HG03342 (cell line): Measurements from ENCODE around the gene TMEM125.

Experiments
- ATAC-seq: cut with Tn5 transposase; IDR thresholded peaks from one replicate; pipeline ENCODE4 v1.9.1; 2021; ENCODE audit warnings: mild to moderate bottlenecking, moderate library complexity; ENCODE audit not compliant: unreplicated experiment

TMEM125 gene

GRCh38 chr1:43246466-43247213, 23.1 kb upstream of the TMEM125 start:
- ATAC-seq, result no peak

- no peak for ATAC-seq
Measured at GRCh38 chr1:43247256-43247921, 22.4 kb upstream of the TMEM125 start.

- ATAC-seq, result no peak
Measured at GRCh38 chr1:43250351-43250761, 19.4 kb upstream of the TMEM125 start.

- ATAC-seq, result no peak
Measured at GRCh38 chr1:43251024-43251423, 18.8 kb upstream of the TMEM125 start.

- no peak for ATAC-seq
Measured at GRCh38 chr1:43252225-43252624, 17.6 kb upstream of the TMEM125 start.

GRCh38 chr1:43253173-43253572, 16.6 kb upstream of the TMEM125 start:
- ATAC-seq, result no peak

- ATAC-seq, result no peak
Measured at GRCh38 chr1:43253876-43254275, 15.9 kb upstream of the TMEM125 start.

GRCh38 chr1:43255438-43256210, 14.2 kb upstream of the TMEM125 start:
- ATAC-seq, result no peak

GRCh38 chr1:43256675-43257570, 12.9 kb upstream of the TMEM125 start:
- ATAC-seq, result no peak

- no peak for ATAC-seq
Measured at GRCh38 chr1:43258370-43258769, 11.4 kb upstream of the TMEM125 start.

- no peak for ATAC-seq
Measured at GRCh38 chr1:43265431-43265830, 4.4 kb upstream of the TMEM125 start.

GRCh38 chr1:43266881-43267280, 2.9 kb upstream of the TMEM125 start:
- no peak for ATAC-seq

- no peak for ATAC-seq
Measured at GRCh38 chr1:43267291-43267805, 2.4 kb upstream of the TMEM125 start.

GRCh38 chr1:43267818-43268425, 1.9 kb upstream of the TMEM125 start:
- ATAC-seq, result no peak

GRCh38 chr1:43270421-43271095, 775 bp downstream of the TMEM125 start:
- no peak for ATAC-seq

GRCh38 chr1:43271186-43272118, 1.7 kb downstream of the TMEM125 start:
- no peak for ATAC-seq

- ATAC-seq, result no peak
Measured at GRCh38 chr1:43272161-43272560, 2.4 kb downstream of the TMEM125 start.
